GM18505 (cell line): Measurements from ENCODE around the gene KIF5C.

Experiments used
- ATAC-seq: cut with Tn5 transposase; IDR thresholded peaks from one replicate; pipeline ENCODE4 v1.9.1; 2021; ENCODE audit not compliant: unreplicated experiment
- POLR2A ChIP-seq: IDR thresholded peaks from 4 replicates; pipeline ENCODE4 v1.6.1; 2011; ENCODE audit warnings: borderline replicate concordance; ENCODE audit not compliant: insufficient read depth, insufficient read length; ENCODE audit errors: extremely low read depth

Gene KIF5C

DNA sequence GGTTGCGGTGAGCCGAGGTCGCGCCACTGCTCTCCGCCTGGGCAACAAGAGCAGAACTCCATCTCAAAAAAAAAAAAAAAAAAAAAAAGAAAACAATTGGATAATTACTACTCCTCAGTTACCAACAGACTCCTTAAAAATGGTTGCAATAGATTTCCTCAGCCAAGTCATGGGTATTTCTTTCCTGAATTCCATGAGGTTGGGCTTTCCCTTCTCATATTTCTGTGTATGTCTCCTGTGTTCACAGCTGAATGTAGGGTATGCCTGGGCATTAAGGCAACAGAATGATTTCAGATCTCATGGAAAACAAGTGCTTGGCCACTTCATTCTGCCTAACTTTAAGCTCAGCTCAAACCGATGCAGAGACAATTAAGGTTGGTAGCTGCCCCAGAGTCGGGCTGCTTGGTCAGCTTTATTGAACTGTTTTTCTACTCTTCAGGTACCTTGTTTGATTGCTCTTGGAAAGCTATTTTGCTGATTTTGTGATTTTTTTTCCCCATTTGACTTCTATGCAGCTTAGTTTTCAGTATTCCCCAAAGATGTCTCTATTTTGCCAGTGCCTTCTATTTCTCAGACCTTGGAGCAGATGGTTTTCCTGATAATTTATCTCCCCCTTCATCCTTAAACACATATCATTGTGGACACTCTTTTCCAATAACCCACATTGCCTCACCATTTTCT is 24.8 kb downstream of the KIF5C start:
- no peak for TF ChIP-seq POLR2A
- no peak for ATAC-seq

DNA sequence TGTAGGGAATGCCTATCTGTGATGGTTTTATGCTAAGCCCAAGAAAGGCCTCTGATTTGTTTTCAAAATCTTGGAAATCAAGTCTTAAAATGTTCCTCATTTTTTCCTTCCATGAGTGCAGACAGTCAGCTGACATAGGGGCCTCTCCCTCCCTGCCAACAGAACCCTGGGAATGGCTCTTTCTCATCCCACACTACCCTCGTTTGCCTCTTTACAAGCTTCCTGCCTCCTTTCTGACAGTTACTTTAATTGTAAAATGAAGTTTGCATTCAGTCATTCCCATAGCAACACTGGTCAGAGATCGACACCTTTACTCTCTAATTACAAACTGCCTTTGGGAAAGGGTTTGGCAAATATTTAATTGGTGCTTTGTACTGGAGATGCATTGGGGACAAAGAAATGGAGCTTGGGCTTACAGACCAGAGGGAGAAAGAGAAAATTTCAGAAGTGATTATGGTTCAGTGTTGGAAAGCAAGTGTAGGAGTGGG is 25.4 kb downstream of the KIF5C start:
- TF ChIP-seq POLR2A: no peak
- no peak for ATAC-seq

GRCh38 chr2:148901142-148901541 is 26.1 kb downstream of the KIF5C start:
- no peak for ATAC-seq
- no peak for TF ChIP-seq POLR2A

DNA sequence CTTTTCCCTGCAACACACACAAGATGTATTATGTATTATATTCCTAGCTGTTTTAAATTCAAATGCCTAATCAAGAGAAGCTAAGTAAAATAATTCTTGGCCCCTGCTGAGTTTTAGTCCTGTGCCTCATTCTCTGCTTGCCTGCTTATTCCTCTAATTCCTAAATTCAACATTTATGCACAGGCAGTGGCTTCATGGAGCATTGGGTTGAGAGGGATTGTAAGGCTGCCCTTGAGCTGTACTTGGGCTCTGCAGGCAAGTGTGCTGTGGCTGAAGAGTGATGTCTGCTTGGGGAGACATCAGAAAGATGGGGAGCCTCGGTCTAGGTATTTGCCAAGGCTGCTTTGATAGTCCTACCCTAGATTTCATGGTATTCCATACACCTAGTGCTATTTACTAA is 27.8 kb downstream of the KIF5C start:
- no peak for ATAC-seq
- no peak for TF ChIP-seq POLR2A

GRCh38 chr2:148903294-148903693 is 28.3 kb downstream of the KIF5C start:
- no peak for ATAC-seq
- no peak for TF ChIP-seq POLR2A

GRCh38 chr2:148903979-148904378 is 29.0 kb downstream of the KIF5C start:
- no peak for ATAC-seq
- no peak for TF ChIP-seq POLR2A

GRCh38 chr2:148906124-148906523 is 31.1 kb downstream of the KIF5C start:
- TF ChIP-seq POLR2A: no peak
- no peak for ATAC-seq

DNA sequence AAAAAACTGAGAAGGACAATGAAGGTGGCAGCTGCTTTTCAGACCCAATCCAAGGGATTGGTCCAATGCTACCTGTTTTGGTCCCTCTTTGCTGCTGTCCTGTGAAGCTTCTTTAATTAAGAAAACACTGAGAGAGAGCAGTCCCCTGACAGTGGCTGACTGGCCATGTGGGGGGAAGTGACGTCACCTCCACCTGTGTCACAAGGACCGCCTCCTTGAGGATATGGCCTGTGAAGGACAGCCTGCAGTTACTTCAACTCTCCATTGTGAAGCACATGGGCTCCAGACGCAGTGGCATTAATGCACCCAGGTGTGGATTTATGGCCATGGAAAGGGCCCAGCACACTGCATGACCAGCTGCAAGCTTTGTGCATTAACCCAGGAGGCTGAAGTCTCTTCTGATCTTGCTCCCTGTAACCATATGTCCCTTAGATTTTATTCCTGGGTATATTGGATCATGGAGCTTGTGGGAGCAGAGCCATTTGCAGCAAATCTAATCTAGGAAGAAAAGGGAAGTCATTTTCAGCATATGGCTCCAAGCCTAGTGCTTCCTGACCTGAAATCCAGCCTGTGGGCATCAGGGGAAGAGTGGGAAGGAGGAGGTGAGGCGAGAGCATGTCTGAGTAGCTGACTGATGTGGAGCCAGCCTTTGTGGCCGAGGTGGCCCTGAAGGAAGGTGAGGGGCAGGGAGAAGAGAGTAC is 32.2 kb downstream of the KIF5C start:
- TF ChIP-seq POLR2A: no peak

GRCh38 chr2:148909114-148909513 is 34.1 kb downstream of the KIF5C start:
- no peak for TF ChIP-seq POLR2A
- ATAC-seq: no peak

More for the DNA sequence above, 32.2 kb downstream of the KIF5C start:
- no peak for ATAC-seq

- TF ChIP-seq POLR2A: no peak
- ATAC-seq: no peak
Measured at GRCh38 chr2:148913061-148913460, 38.0 kb downstream of the KIF5C start.

DNA sequence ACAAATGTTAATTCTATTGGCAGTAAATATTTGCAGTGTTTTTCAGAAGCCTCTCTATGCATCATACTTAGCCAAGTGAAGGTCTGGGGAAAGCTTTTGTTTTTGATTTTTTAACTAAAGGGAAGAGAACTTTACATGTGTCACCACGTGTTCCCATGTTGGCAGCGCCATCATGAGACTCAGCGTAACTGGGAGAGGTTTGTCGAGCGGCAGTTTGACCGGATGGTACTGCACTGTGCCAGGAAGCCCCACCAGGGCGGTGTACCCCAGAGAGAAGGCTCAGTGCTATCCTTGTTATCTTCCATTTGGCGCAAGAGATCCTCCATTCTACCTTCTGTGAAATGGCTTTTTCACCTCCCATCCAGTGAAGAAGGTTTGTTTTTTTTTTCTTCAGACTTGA is 38.5 kb downstream of the KIF5C start:
- ATAC-seq: no peak
- no peak for TF ChIP-seq POLR2A

DNA sequence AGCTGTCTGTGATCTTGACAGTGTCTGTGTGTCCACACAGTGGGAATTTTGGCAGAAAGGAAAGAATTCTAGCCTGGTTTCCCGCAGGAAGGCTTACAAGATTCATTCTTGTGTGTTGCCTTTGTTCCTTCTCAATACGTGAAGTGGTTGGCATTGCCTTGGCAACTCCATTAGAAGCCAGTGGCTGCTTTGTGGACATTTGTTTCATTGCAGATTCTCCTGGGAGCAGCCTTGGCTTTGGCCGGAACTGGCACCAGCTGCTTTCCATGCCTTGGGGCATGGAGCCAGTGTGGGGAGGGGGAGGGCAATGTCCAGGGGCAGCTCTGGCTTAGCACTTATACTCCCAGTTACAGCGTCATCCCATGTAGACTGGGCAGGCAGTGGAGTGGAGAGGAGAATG is 39.4 kb downstream of the KIF5C start:
- TF ChIP-seq POLR2A: no peak
- ATAC-seq: no peak

- no peak for ATAC-seq
- TF ChIP-seq POLR2A: no peak
Measured at GRCh38 chr2:148917431-148917830, 42.4 kb downstream of the KIF5C start.

DNA sequence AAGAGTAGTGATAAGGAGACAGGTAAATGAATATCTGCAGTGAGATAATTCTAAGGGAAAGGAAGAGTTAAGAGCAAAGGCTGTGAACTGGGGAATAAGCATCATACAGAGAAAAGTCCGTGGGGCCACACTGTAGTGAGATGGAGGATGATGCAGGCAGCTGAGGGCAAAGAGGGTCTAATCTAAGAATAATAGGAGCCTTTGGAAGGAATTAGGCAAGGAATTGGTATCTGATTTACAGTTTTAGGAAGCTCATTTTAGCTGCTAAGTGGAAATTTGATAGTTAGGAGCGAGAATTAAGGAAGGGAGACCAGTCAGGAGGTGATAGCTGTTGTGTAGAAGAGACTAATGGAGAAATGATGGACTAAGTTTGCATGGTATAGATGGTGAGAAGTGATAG is 43.5 kb downstream of the KIF5C start:
- TF ChIP-seq POLR2A: no peak
- ATAC-seq: no peak
